Activated naive CD4-positive, alpha-beta T cell treated with anti-CD3 and anti-CD28 coated beads, Interleukin-2, amount 10 ng/mL, durations not matched to agents 7 days and 5 days (primary cell): ENCODE measurements around the gene WDFY4.

Experiments
- CTCF ChIA-PET: fragments of 350-600 bp; sonication (Branson Sonifier 250); formaldehyde crosslinking; loops from one replicate; lab custom pipeline; 2021; ENCODE audit warnings: antibody characterized with exemption; lab: Charles Lee
- DNase-seq: peaks from one replicate; pipeline ENCODE4 v3.0.0-alpha.2; 2020
- H3K27ac Mint-ChIP-seq: one replicate; pipeline ENCODE4 v1.8.0; 2021; ENCODE audit warnings: mild to moderate bottlenecking, moderate library complexity, mixed read lengths
- H3K27me3 Mint-ChIP-seq: one replicate; pipeline ENCODE4 v1.8.0; 2021; ENCODE audit warnings: mild to moderate bottlenecking, mixed read lengths
- H3K36me3 Mint-ChIP-seq: one replicate; pipeline ENCODE4 v1.8.0; 2021; ENCODE audit warnings: mixed read lengths
- H3K4me1 Mint-ChIP-seq: one replicate; pipeline ENCODE4 v1.8.0; 2021; ENCODE audit warnings: mixed read lengths
- H3K4me3 Mint-ChIP-seq: one replicate; pipeline ENCODE4 v1.8.0; 2021; ENCODE audit warnings: mild to moderate bottlenecking, moderate library complexity, mixed read lengths
- H3K9me3 Mint-ChIP-seq: one replicate; pipeline ENCODE4 v1.8.0; 2021; ENCODE audit warnings: mixed read lengths

WDFY4 gene

DNA sequence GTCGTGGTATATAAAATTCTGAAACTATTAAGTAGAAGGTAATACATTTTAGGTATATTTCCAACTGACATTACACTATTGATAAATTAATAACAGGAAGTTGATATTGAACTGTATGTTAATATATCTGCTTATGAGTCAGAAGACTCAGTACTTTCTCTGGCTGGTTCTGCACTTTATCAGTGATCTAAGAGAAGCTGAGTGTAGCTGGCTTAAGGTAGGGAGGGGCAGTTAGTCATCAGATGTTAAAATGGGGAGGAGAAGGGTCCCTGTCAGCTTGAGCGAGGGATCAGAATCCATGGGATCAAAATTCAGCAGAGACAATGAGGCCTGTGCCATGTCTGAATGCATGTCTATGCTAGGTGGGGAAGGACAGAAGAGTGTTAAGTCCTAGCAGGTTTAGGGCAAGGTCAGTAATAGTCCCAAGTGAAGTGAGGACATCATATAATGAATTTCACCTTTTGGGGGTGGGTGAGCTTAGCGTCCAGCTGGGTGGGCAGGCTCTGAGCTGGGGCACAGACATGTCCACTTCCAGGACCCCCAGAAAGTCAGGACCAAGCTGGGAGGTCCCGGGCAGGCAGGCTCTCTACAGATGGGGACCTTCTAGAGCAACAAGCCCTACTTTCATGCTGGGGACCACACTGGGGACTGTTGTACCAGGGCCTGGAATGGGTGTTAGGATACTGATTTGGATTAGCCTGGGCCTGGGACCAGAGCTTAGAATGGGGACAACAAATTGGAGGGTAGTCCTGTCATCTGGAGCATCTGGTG, 82.9 kb downstream of the WDFY4 start:
- no peaks in the 10 kb centered on the region for H3K4me1 Mint-ChIP-seq
- no peaks in the 10 kb centered on the region for H3K9me3 Mint-ChIP-seq
- no peak for DNase-seq
- H3K4me3 Mint-ChIP-seq, result no peak overlapping the region
- CTCF ChIA-PET, result interaction anchor here (0.6 kb wide), 1 partner anchor 414 kb away, joined by 3 read pairs; no protein-coding TSS in a partner anchor
- H3K27me3 Mint-ChIP-seq, result peaks cover 2% of the 10 kb centered on the region
- H3K36me3 Mint-ChIP-seq, result no peaks in the 10 kb centered on the region
- no peak overlapping the region for H3K27ac Mint-ChIP-seq

DNA sequence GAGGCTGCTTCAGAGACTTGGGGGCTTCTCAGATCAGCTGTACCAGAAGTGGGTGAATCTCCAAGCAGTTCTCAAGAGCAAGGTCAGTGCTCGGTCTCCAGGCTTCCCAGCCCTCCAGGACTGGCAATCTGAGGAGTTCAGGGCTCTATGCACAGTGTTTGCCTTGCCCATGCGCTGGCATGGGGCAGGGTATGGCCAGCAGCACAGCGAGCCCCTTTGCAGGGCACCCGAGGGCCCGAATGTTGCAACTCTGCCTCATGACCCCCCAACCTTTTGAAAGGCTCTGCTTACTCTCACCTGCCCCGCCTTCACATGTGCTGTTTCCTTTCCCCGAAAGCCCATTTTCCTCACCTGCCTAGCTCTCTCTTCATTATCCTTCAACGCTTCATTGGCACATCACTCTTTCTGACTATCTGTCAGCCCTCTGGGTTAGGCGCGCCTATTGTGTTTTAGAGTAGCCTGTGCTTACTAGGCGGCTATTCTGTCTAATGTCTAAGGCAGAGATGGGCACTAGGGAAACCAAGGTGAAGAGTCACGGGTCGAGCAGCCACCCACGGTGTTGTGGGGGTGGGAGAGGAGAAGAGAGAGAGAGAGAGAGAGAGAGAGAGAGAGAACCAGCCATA, 83.6 kb downstream of the WDFY4 start:
- CTCF ChIA-PET, result no interaction called here
- no peaks in the 10 kb centered on the region for H3K36me3 Mint-ChIP-seq
- H3K4me3 Mint-ChIP-seq, result no peak overlapping the region
- H3K9me3 Mint-ChIP-seq, result no peaks in the 10 kb centered on the region
- no peak overlapping the region for H3K27ac Mint-ChIP-seq
- H3K4me1 Mint-ChIP-seq, result no peaks in the 10 kb centered on the region
- DNase-seq, result no peak
- no peaks in the 10 kb centered on the region for H3K27me3 Mint-ChIP-seq

DNA sequence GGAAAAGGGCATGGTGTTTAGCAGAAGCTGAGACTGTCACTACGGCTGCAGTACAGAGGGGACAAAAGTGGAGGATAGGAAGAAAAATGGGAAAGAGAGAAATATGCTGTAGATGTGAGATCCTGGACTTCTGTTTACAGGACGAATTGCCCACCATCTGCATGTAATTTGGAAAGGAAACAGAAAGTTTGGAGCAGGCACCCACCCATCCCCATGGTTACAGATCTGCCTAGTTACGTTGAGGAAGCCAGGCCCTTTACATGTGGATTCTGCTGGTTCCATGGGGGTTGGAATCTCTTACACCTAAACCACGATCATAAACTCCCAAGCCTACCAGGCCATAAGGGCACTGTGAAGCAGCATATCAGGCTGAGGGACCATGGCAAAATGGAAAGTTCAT, 84.3 kb downstream of the WDFY4 start:
- Mint-ChIP-seq H3K9me3 (no peaks in the 10 kb centered on the region), H3K36me3 (no peaks in the 10 kb centered on the region), H3K27me3 (no peaks in the 10 kb centered on the region), H3K27ac (no peak overlapping the region), H3K4me1 (no peaks in the 10 kb centered on the region), H3K4me3 (no peak overlapping the region)
- CTCF ChIA-PET, result no interaction called here
- no peak for DNase-seq

DNA sequence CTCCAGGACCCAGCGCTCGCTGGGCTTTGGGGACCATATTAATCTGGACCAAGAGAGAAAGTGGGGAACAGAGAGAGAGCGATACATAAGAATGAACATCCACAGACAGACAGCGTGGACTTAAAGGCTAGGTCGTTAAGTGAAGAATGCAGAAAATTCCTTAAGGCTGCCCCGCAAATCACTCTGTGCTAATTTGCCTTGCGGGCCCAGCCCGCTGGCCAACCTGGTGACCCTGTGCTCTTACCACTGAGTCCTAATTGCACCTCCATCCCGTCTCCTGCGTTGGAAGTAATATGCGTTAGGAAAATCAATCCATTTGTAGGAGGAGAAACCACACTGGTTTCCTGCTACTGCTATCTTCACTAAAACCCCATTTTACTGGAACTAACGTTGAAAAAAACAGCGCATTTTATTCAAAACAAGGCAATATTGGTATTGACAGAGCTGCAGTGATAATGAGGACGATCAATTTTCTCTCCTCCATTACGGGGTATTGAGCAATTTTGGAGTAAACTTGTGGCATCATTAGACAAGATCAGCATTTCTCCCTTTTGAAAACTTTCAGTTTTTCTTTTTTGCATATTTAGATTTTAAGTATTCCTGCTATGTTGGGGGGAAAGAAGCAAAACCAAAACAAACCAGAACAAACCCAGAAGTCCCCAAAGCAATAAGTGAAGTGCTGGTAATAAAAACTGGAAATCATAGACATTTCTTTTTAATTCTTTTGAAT, 85.2 kb downstream of the WDFY4 start:
- Mint-ChIP-seq H3K9me3 (no peaks in the 10 kb centered on the region), H3K4me1 (no peaks in the 10 kb centered on the region), H3K36me3 (no peaks in the 10 kb centered on the region), H3K27me3 (no peaks in the 10 kb centered on the region), H3K27ac (no peak overlapping the region), H3K4me3 (no peak overlapping the region)
- CTCF ChIA-PET, result no interaction called here
- no peak for DNase-seq

GRCh38 chr10:48770561-48771089, 86.0 kb downstream of the WDFY4 start:
- H3K4me1 Mint-ChIP-seq, result no peaks in the 10 kb centered on the region
- H3K27me3 Mint-ChIP-seq, result no peaks in the 10 kb centered on the region
- no peak for DNase-seq
- H3K36me3 Mint-ChIP-seq, result no peaks in the 10 kb centered on the region
- CTCF ChIA-PET, result no interaction called here
- H3K27ac Mint-ChIP-seq, result no peak overlapping the region
- H3K4me3 Mint-ChIP-seq, result no peak overlapping the region
- no peaks in the 10 kb centered on the region for H3K9me3 Mint-ChIP-seq

- no peak overlapping the region for H3K4me3 Mint-ChIP-seq
- H3K27me3 Mint-ChIP-seq, result no peaks in the 10 kb centered on the region
- H3K4me1 Mint-ChIP-seq, result no peaks in the 10 kb centered on the region
- H3K36me3 Mint-ChIP-seq, result no peaks in the 10 kb centered on the region
- H3K9me3 Mint-ChIP-seq, result no peaks in the 10 kb centered on the region
- no peak overlapping the region for H3K27ac Mint-ChIP-seq
- CTCF ChIA-PET, result no interaction called here
- no peak for DNase-seq
Observed at GRCh38 chr10:48771234-48771633, 86.6 kb downstream of the WDFY4 start.

DNA sequence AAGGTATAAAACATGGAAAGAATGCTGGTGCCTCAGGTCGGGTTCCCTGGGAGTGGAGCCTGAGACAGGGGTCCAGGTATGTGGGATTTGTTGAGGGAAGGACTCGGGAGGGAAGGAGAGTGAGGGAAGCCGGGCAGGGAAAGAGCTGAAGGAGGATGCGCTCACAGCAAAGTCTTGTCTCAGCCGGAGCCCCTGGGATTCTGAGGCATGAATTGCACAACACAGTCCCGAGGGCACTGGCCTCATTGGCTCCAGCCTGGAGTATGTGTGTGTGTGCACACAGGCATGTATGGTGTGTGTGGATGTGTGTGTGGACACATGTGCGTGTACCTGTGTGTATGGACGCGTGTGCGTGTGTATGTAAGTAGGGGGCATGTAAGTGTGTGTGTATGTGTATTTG, 87.4 kb downstream of the WDFY4 start:
- Mint-ChIP-seq H3K9me3 (no peaks in the 10 kb centered on the region), H3K36me3 (no peaks in the 10 kb centered on the region), H3K4me3 (no peak overlapping the region), H3K27ac (no peak overlapping the region), H3K4me1 (no peaks in the 10 kb centered on the region), H3K27me3 (no peaks in the 10 kb centered on the region)
- DNase-seq, result no peak
- CTCF ChIA-PET, result no interaction called here

- no peak for DNase-seq
- no peaks in the 10 kb centered on the region for H3K4me1 Mint-ChIP-seq
- CTCF ChIA-PET, result no interaction called here
- H3K36me3 Mint-ChIP-seq, result no peaks in the 10 kb centered on the region
- no peaks in the 10 kb centered on the region for H3K9me3 Mint-ChIP-seq
- no peak overlapping the region for H3K4me3 Mint-ChIP-seq
- no peak overlapping the region for H3K27ac Mint-ChIP-seq
- H3K27me3 Mint-ChIP-seq, result no peaks in the 10 kb centered on the region
Observed at GRCh38 chr10:48773580-48773979, 88.9 kb downstream of the WDFY4 start.

DNA sequence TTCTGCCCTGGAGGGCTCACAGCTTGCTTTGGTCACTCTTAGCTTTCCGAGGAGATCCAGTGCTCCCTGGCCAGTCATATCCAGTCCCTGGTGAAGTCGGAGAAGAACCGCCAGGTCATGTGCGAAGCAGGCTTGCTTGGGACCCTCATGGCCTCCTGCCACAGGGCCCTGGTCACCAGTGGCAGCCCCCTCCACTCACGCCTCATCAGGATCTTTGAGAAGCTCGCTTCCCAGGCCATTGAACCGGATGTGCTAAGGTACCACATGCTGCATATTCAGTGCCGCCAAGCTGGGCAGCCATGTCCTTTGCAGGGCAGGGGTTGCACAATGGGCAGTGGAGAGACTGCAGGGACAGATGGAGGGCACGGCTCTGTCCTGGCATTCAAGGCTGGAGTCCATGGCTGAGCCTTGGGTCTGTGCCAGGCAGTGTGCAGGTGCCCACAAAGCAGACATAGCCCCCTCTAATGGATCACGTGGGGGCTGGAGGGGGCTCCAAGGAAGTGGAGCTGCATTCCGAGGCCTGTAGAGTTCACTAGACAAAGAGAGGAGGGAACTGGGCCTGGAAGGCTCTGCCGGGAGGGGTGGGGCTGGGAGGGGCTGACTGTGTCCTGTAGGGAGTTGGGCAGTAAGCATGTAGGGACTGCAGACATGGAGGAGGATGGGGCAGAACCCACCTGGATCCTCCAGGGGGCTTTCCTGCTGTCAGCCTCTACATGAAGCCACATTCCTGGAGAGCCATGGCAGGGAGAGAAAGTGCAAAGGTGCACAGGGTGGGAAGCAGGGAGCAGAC, 89.9 kb downstream of the WDFY4 start:
- Mint-ChIP-seq H3K36me3 (no peaks in the 10 kb centered on the region), H3K4me3 (no peak overlapping the region), H3K4me1 (no peaks in the 10 kb centered on the region), H3K27me3 (no peaks in the 10 kb centered on the region), H3K9me3 (no peaks in the 10 kb centered on the region), H3K27ac (no peak overlapping the region)
- DNase-seq, result no peak
- CTCF ChIA-PET, result no interaction called here

DNA sequence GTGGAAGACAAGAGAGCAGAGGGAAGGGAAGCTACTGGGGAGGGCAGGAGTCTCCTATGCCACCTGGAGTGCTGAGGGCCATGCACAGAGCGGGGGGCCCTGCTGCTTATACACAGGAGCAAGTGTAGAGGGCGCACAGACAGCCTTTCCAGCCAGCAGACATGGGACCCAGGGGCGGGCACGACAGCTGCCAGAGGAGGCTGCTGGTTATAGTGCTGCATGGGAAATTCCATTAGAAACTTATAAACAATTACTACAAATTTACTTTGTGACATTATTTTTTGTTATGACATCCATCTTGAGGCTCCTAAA, 90.5 kb downstream of the WDFY4 start:
- Mint-ChIP-seq H3K27ac (no peak overlapping the region), H3K36me3 (no peaks in the 10 kb centered on the region), H3K4me3 (no peak overlapping the region), H3K9me3 (no peaks in the 10 kb centered on the region), H3K27me3 (no peaks in the 10 kb centered on the region), H3K4me1 (no peaks in the 10 kb centered on the region)
- no peak for DNase-seq
- CTCF ChIA-PET, result no interaction called here

DNA sequence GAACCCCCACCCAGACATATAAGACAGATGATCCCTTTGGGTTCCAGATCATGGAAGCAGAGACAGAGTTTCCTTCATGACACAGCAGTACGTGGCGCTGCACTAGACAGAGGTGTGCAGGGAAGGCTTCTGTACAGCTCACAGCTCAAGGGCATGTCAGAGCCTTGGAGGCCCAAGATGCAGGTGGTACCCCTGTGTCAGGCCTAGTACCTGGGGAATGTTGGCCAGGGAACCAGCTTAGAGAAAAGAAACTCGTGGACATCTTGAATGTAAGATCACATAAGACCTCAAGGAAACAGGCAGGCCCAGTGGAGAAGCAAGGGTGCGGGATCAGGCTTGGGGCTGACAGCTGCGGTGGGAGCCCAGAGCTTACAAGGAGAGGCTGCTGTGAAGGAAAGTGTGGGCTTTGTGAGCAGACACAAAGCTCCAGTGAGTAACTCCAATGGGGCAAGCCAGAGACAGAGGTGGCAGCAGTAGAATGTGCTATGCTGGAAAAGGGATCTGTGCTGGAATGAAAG, 91.4 kb downstream of the WDFY4 start:
- no peaks in the 10 kb centered on the region for H3K36me3 Mint-ChIP-seq
- no peak for DNase-seq
- H3K4me1 Mint-ChIP-seq, result no peaks in the 10 kb centered on the region
- H3K9me3 Mint-ChIP-seq, result no peaks in the 10 kb centered on the region
- CTCF ChIA-PET, result no interaction called here
- H3K27ac Mint-ChIP-seq, result no peak overlapping the region
- no peaks in the 10 kb centered on the region for H3K27me3 Mint-ChIP-seq
- no peak overlapping the region for H3K4me3 Mint-ChIP-seq

GRCh38 chr10:48776528-48776927, 91.9 kb downstream of the WDFY4 start:
- no peaks in the 10 kb centered on the region for H3K36me3 Mint-ChIP-seq
- no peaks in the 10 kb centered on the region for H3K27me3 Mint-ChIP-seq
- CTCF ChIA-PET, result no interaction called here
- H3K4me1 Mint-ChIP-seq, result no peaks in the 10 kb centered on the region
- no peak for DNase-seq
- no peaks in the 10 kb centered on the region for H3K9me3 Mint-ChIP-seq
- no peak overlapping the region for H3K27ac Mint-ChIP-seq
- H3K4me3 Mint-ChIP-seq, result no peak overlapping the region

DNA sequence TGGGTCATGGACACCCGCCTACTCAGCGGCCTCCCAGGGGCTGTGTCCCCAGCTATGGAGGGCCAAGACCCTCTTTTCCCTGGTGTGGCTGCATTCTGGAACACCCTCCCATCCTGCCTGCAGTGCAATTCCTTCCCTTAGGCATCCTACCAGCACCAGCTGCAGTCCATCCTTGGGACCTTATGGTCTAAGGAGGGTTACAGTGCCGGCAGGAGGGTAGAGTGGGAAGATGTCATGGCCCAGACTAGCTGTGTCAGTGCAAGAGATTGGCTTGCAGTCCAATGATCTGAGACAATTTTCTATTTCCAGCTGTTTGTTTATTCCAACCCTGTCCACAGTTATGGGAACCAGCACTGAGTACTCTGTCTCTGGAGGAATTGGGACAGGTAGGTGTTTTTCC, 92.4 kb downstream of the WDFY4 start:
- Mint-ChIP-seq H3K36me3 (no peaks in the 10 kb centered on the region), H3K27ac (no peak overlapping the region), H3K4me1 (no peaks in the 10 kb centered on the region), H3K27me3 (no peaks in the 10 kb centered on the region), H3K9me3 (no peaks in the 10 kb centered on the region), H3K4me3 (no peak overlapping the region)
- no peak for DNase-seq
- CTCF ChIA-PET, result no interaction called here

GRCh38 chr10:48778193-48778857, 93.7 kb downstream of the WDFY4 start:
- peaks cover 7% of the 10 kb centered on the region for H3K27me3 Mint-ChIP-seq
- no peak overlapping the region for H3K4me3 Mint-ChIP-seq
- H3K36me3 Mint-ChIP-seq, result no peaks in the 10 kb centered on the region
- no peak overlapping the region for H3K27ac Mint-ChIP-seq
- no peaks in the 10 kb centered on the region for H3K9me3 Mint-ChIP-seq
- H3K4me1 Mint-ChIP-seq, result no peaks in the 10 kb centered on the region
- DNase-seq, result no peak
- CTCF ChIA-PET, result no interaction called here
